ENCODE measurements around the gene HEATR1. TPM values are rescaled to one million over a fixed set of nuclear protein-coding genes. Genes with fewer than 3 reads are reported as not detected.

Gene HEATR1
- total RNA-seq, 1 experiment from 2014 or later = 66.5 TPM

GRCh38 chr1:236535190-236535589, 69.1 kb downstream of the HEATR1 start:
- POLR2A ChIA-PET = interaction anchor here (0.6 to 0.7 kb wide), 2 partner anchors 120 to 445 kb away, joined by 5 to 6 read pairs; no protein-coding TSS in a partner anchor
- H3K9me3 ChIP-seq (ENCODE audit: control insufficient read depth, insufficient read depth, low read depth, low read length) = no peaks in the 10 kb centered on the region
- CTCF ChIA-PET = no interaction called here
- ATAC-seq (no peak), DNase-seq (ENCODE audit: low read depth, low spot score) (no peak)
- intact Hi-C loops (cut with micrococcal nuclease; ENCODE audit: unreplicated experiment) (no loop called here), in situ Hi-C loops (cut with HindIII; ENCODE audit: low pct_unique_long_range_greater_than_20kb, low sequenced_read_pairs) (no loop called here)
- no peak for TF ChIP-seq SIN3A (IDR thresholded peaks at IDR 0.05; ENCODE audit: borderline replicate concordance, insufficient read depth, low read depth, low read length)
- TF ChIP-seq TCF7L2 (IDR thresholded peaks at IDR 0.05; ENCODE audit: low read depth, low read length) = no peak
- no peak for TF ChIP-seq CTCF (IDR thresholded peaks at IDR 0.05)
- TF ChIP-seq POLR2AphosphoS5 (IDR thresholded peaks at IDR 0.05; ENCODE audit: low read depth, low read length) = no peak
- no peak for TF ChIP-seq REST (IDR thresholded peaks at IDR 0.05; ENCODE audit: insufficient read depth in 1 of 2, low read depth in 2 of 2, low read length in 1 of 2)
- peaks cover 42% of the 10 kb centered on the region for H3K4me1 ChIP-seq (ENCODE audit: control insufficient read depth, insufficient read depth, low read length)
- no peak overlapping the region for H3K4me3 ChIP-seq (ENCODE audit: low read depth in 2 of 2, low read length in 2 of 2)
- no peaks in the 10 kb centered on the region for H3K27me3 ChIP-seq (ENCODE audit: control insufficient read depth, insufficient read depth, low read length)
- H3K36me3 ChIP-seq (ENCODE audit: control insufficient read depth, insufficient read depth, low read length) = peaks cover 40% of the 10 kb centered on the region
- H3K27ac ChIP-seq (ENCODE audit: low read length) = peak overlapping the region; percentile 62
- no TSS peak for BruUV-seq (replicated peaks)

GRCh38 chr1:236534151-236534651, 70.1 kb downstream of the HEATR1 start:
- ChIA-PET CTCF (no interaction called here), POLR2A (interaction anchor here (0.5 to 0.7 kb wide), 3 partner anchors 14 to 119 kb away, joined by 6 to 29 read pairs (median 7); no protein-coding TSS in a partner anchor)
- no peak for TF ChIP-seq TCF7L2 (IDR thresholded peaks at IDR 0.05; ENCODE audit: low read depth, low read length)
- no peak for TF ChIP-seq REST (IDR thresholded peaks at IDR 0.05; ENCODE audit: insufficient read depth in 1 of 2, low read depth in 2 of 2, low read length in 1 of 2)
- no peak for TF ChIP-seq POLR2AphosphoS5 (IDR thresholded peaks at IDR 0.05; ENCODE audit: low read depth, low read length)
- no peak for TF ChIP-seq CTCF (IDR thresholded peaks at IDR 0.05)
- no peak for TF ChIP-seq SIN3A (IDR thresholded peaks at IDR 0.05; ENCODE audit: borderline replicate concordance, insufficient read depth, low read depth, low read length)
- Histone ChIP-seq H3K4me3 (ENCODE audit: low read depth in 2 of 2, low read length in 2 of 2) (no peak overlapping the region), H3K36me3 (ENCODE audit: control insufficient read depth, insufficient read depth, low read length) (peaks cover 33% of the 10 kb centered on the region), H3K27me3 (ENCODE audit: control insufficient read depth, insufficient read depth, low read length) (no peaks in the 10 kb centered on the region), H3K4me1 (ENCODE audit: control insufficient read depth, insufficient read depth, low read length) (peaks cover 47% of the 10 kb centered on the region), H3K9me3 (ENCODE audit: control insufficient read depth, insufficient read depth, low read depth, low read length) (no peaks in the 10 kb centered on the region), H3K27ac (ENCODE audit: low read length) (peak overlapping the region; percentile 64)
- intact Hi-C loops (cut with micrococcal nuclease; ENCODE audit: unreplicated experiment) (loop anchor here (5.0 kb wide), 1 partner anchor 432 kb away; no protein-coding TSS in a partner anchor), in situ Hi-C loops (cut with HindIII; ENCODE audit: low pct_unique_long_range_greater_than_20kb, low sequenced_read_pairs) (no loop called here)
- no TSS peak for BruUV-seq (replicated peaks)
- no peak for ATAC-seq
- DNase-seq (ENCODE audit: low read depth, low spot score) = no peak
